Vagina (tissue), 2 donors: ENCODE measurements around the gene ADAM30. TPM values are rescaled to one million over a fixed set of nuclear protein-coding genes. Genes with fewer than 3 reads are reported as not detected.

Experiments used
- DNase-seq, 2 donors: peaks; one replicate each; pipeline ENCODE4 v3.0.0-alpha.2; 2017; ENCODE audit errors: extremely low spot score in 2 of 2
- H3K27ac ChIP-seq: fragments of 200-600 bp; sonication (generic); one replicate; pipeline ENCODE4 v1.5.1; 2019
- H3K27me3 ChIP-seq: fragments of 200-600 bp; sonication (generic); one replicate; pipeline ENCODE4 v1.5.1; 2019
- H3K36me3 ChIP-seq, 2 donors: fragments of 200-600 bp; sonication (generic); one replicate each; pipeline ENCODE4 v1.5.1; 2017 to 2019
- H3K4me1 ChIP-seq: fragments of 200-600 bp; sonication (generic); one replicate; pipeline ENCODE4 v1.5.1; 2019
- H3K4me3 ChIP-seq, 2 donors: fragments of 200-600 bp; sonication (generic); 1 replicate in 1 of 2; 2 replicates in 1 of 2; pipeline ENCODE4 v1.5.1; 2016 to 2019
- H3K9me3 ChIP-seq: fragments of 200-600 bp; sonication (generic); one replicate; pipeline ENCODE4 v1.5.1; 2019
- CTCF ChIP-seq, 3 experiments: fragments of 450-650 bp in 2 of 3; fragments of 200-600 bp in 1 of 3; sonication (generic) in 1 of 3; IDR thresholded peaks; one replicate each; pipeline ENCODE4 v1.5.1; 2017 to 2019; ENCODE audit warnings: antibody characterized with exemption in 3 of 3, mild to moderate bottlenecking in 2 of 3, moderate library complexity in 2 of 3
- POLR2A ChIP-seq, 2 donors: fragments of 450-650 bp; IDR thresholded peaks; one replicate each; pipeline ENCODE4 v1.6.1; 2017; ENCODE audit warnings: antibody characterized with exemption in 2 of 2, mild to moderate bottlenecking in 2 of 2, moderate library complexity in 2 of 2
- POLR2AphosphoS5 ChIP-seq, 2 donors: sonication (generic); formaldehyde crosslinking; IDR thresholded peaks; one replicate each; pipeline ENCODE4 v1.9.0; 2017; ENCODE audit warnings: antibody characterized with exemption in 2 of 2, mild to moderate bottlenecking in 2 of 2, low read depth in 1 of 2; ENCODE audit not compliant: insufficient read depth in 1 of 2
- intact Hi-C: fragments of 100-400 bp; cut with DNase I; formaldehyde crosslinking; loops from one replicate; pipeline ENCODE4 v1.15.1; 2023
- total RNA-seq: library from RNA; depleted of rRNA; stranded (reverse); fragments of >200 nt; gene quantifications from one replicate; pipeline ENCODE4 v1.2.3, GENCODE V29; 2016

ADAM30 gene
- total RNA-seq, 1 donor from 2014 or later: not detected

- peaks cover 0 to 83% of the 10 kb centered on the region in 2 donors for H3K36me3 ChIP-seq
- no peaks in the 10 kb centered on the region for H3K9me3 ChIP-seq
- no peaks in the 10 kb centered on the region for H3K27me3 ChIP-seq
- H3K4me1 ChIP-seq: no peaks in the 10 kb centered on the region
- no peak overlapping the region for H3K4me3 ChIP-seq
- intact Hi-C loops: no loop called here
- TF ChIP-seq POLR2AphosphoS5 (IDR thresholded peaks at IDR 0.05; ENCODE audit: insufficient read depth in 1 of 2, low read depth in 1 of 2) (no peak), POLR2A (IDR thresholded peaks at IDR 0.05) (no peak), CTCF (IDR thresholded peaks at IDR 0.05) (no peak)
- DNase-seq: no peak
- H3K27ac ChIP-seq: no peak overlapping the region
Measured at GRCh38 chr1:119924948-119925898, 28.9 kb upstream of the ADAM30 start.

- intact Hi-C loops: no loop called here
- TF ChIP-seq POLR2A (IDR thresholded peaks at IDR 0.05) (no peak), CTCF (IDR thresholded peaks at IDR 0.05) (no peak), POLR2AphosphoS5 (IDR thresholded peaks at IDR 0.05; ENCODE audit: insufficient read depth in 1 of 2, low read depth in 1 of 2) (no peak)
- Histone ChIP-seq H3K27ac (no peak overlapping the region), H3K9me3 (no peaks in the 10 kb centered on the region), H3K36me3 (peaks cover 0 to 97% of the 10 kb centered on the region in 2 donors), H3K27me3 (no peaks in the 10 kb centered on the region), H3K4me3 (no peak overlapping the region), H3K4me1 (no peaks in the 10 kb centered on the region)
- no peak for DNase-seq
Measured at GRCh38 chr1:119920104-119920968, 24.0 kb upstream of the ADAM30 start.

GRCh38 chr1:119919241-119919640 lies 22.9 kb upstream of the ADAM30 start:
- no peaks in the 10 kb centered on the region for H3K9me3 ChIP-seq
- DNase-seq: no peak
- peaks cover 0 to 88% of the 10 kb centered on the region in 2 donors for H3K36me3 ChIP-seq
- H3K4me3 ChIP-seq: no peak overlapping the region
- H3K4me1 ChIP-seq: no peaks in the 10 kb centered on the region
- no peak overlapping the region for H3K27ac ChIP-seq
- intact Hi-C loops: no loop called here
- TF ChIP-seq POLR2AphosphoS5 (IDR thresholded peaks at IDR 0.05; ENCODE audit: insufficient read depth in 1 of 2, low read depth in 1 of 2): no peak
- TF ChIP-seq POLR2A (IDR thresholded peaks at IDR 0.05): no peak
- TF ChIP-seq CTCF (IDR thresholded peaks at IDR 0.05): no peak
- H3K27me3 ChIP-seq: no peaks in the 10 kb centered on the region

GRCh38 chr1:119918301-119918700 lies 22.0 kb upstream of the ADAM30 start:
- Histone ChIP-seq H3K4me3 (no peak overlapping the region), H3K9me3 (no peaks in the 10 kb centered on the region), H3K27me3 (no peaks in the 10 kb centered on the region), H3K27ac (no peak overlapping the region), H3K4me1 (no peaks in the 10 kb centered on the region), H3K36me3 (peaks cover 0 to 80% of the 10 kb centered on the region in 2 donors)
- TF ChIP-seq POLR2AphosphoS5 (IDR thresholded peaks at IDR 0.05; ENCODE audit: insufficient read depth in 1 of 2, low read depth in 1 of 2) (no peak), CTCF (IDR thresholded peaks at IDR 0.05) (no peak), POLR2A (IDR thresholded peaks at IDR 0.05) (no peak)
- intact Hi-C loops: no loop called here
- DNase-seq: no peak
